ENCODE measurements around the gene TLR4.

- no peak for TF ChIP-seq CTCF (conservative IDR thresholded peaks at IDR 0.05 in 1 of 2, IDR thresholded peaks at IDR 0.05 in 1 of 2; ENCODE audit: extremely low read depth in 1 of 2, insufficient read depth in 1 of 2, low read depth in 1 of 2, low read length in 2 of 2)
- TF ChIP-seq EZH2 (IDR thresholded peaks at IDR 0.05; ENCODE audit: borderline replicate concordance, low read length) = no peak
Measured at GRCh38 chr9:117739624-117740347, 35.6 kb downstream of the TLR4 start.

All from mammary epithelial cell (primary cell).